Measurements from ENCODE around the gene NDST3.
"Not testable (repeated sequence)": the region's sequence is repeated elsewhere in the genome, so short reads cannot be mapped to it uniquely, and the experiment has no call there.

NDST3 gene

DNA sequence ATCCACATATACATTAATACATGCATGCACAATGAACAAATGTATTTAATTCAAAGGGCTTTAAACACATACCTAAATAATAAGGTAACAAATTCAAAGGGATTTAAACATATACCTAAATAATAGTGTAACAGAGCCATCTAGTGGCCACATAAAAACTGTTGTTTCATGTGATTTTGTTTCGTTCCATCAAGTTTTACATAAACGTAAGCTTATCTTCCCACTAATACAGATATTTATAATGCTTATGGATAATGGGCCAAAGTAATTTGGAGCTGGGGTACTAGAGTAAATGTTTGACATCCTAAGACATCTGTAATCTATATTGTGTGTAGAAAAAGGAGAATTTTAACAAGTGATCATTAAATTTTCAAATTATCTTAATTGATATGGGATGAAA is 236.2 kb downstream of the NDST3 start:
- no peak for DNase-seq (ENCODE audit: low read depth in 2 of 2, low spot score in 1 of 2)

DNA sequence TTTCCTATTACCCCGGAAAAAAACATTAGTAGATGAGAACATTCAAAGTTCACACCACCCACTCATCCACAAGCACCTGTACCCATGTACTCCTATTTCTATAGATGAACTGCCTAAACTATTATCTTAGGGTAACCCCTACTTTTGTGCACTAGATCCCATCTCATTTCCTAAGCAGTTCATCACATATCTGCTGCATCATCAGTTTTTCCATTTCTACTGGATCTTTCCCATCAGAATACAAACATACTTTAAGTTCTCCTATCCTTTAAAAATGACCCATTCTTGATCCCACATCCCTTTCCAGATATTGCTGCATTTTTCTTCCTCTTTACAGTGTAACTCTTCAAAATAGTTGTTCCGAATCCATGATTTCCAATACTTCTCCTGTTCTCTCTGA is 237.5 kb downstream of the NDST3 start:
- DNase-seq (ENCODE audit: low read depth in 2 of 2, low spot score in 1 of 2), result no peak

DNA sequence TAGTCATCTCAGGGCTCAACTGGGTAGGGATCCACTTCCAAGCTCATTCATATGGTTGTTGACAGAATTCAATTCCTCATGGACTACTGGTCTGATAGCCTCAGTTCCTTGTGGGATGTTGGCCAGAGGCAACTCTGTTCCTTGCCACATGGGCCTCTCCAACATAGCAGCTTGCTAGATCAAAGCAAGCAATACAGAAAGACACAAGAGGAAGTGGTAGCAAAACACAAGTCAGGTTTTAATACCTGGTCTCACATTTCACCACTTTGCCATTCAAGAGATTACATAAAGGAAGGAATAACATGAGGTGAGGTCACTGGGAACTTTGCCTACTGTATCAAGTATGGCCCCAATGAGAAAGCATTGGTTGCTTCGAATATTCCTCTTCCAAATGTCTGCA is 239.4 kb downstream of the NDST3 start:
- no peak for DNase-seq (ENCODE audit: low read depth in 2 of 2, low spot score in 1 of 2)

DNA sequence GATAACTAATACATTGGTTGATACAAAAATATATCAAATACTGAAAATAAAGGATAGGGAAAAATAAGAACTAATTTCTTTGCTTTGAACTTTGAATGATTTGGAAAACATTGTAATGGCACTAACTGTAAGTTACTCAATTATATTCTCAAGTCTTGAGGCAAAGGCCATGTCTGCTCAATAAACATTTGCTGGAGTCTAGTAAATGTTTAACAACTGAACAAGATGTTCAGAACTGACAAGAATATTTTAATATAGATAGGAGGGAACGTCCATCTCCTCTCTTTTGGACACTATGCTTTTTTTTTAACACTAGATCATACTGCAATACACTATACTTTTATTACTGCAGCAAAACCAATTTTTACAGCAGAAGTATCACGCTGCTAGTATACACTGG is 242.3 kb downstream of the NDST3 start:
- no peak for DNase-seq (ENCODE audit: low read depth in 2 of 2, low spot score in 1 of 2)

DNA sequence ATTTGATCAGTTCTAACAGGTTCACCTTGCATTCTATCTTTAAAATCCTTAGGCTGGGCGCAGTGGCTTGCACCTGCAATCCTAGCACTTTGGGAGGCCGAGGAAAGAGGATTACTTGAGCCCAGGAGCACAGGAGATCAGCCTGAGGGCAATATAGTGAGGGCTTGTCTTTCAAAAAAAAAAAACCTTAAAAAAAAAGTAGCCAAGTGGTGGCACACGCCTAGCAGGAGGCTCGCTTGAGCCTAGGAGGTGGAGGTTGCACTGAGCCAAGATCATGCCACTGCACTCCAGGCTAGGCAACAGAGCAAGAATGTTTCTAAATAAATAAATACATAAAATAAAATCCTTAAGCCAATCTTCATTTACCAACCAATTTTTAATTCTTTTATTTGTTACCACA is 243.0 kb downstream of the NDST3 start:
- DNase-seq (ENCODE audit: low read depth in 2 of 2, low spot score in 1 of 2), result no peak

DNA sequence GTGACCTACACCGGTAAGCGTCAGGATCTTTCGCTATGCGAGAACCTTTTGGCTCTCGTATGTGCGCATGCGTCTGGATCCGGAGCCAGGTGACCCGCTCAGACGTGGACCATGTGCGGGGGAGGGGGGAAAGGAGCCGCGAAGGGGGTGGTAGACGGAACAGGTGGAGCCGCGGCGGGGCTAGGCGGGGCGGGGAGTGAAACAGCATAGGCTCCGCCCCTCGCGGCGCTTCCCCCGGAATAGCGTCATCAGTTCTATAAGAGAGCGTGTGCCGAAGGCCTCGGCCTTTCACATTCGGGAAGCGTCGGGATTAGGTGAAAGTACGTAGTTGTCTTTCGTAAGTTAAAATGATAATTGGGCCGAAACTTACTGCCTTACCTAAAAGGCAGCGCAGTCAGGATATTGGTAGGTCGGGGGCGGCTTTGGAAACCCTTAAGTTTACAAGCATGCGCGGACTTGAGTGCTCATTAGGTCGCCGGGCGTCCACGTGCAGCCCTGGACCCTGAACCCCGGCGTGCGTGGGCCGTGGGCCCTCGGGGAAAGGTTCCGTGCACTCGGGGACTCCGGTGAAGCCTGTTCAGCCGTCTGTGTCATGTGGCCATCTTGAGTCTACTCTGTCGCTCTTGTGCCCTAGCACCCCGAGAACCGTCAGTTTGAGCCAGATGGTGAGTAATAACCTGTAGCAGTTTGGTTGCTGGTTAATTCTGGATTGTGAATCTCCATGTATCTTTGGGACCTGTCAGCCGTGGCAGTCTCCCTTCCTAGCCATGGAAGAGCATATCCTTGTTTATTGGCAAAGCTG is 244.4 kb downstream of the NDST3 start:
- DNase-seq (ENCODE audit: low read depth in 2 of 2, low spot score in 1 of 2), result peak; percentile 96 to 97

DNA sequence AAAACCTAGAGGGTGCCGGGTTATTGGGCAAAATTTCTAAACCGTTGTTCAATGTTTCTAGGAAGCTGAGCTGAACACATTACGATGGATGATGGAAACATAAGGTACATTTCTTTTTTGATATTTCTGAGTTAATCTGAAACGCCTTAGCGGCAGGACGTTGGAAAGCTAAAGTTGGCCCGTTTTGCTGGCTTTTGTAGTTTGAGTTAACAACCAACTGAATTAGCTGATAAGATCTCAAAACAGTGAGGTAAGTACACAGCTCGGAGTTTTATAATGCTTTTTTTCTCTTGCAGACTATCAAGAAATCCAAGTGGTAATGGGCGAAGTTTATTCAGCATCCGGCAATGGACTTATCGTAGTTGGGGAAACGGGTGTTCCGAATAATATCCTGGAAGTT is 245.0 kb downstream of the NDST3 start:
- no peak for DNase-seq (ENCODE audit: low read depth in 2 of 2, low spot score in 1 of 2)

DNA sequence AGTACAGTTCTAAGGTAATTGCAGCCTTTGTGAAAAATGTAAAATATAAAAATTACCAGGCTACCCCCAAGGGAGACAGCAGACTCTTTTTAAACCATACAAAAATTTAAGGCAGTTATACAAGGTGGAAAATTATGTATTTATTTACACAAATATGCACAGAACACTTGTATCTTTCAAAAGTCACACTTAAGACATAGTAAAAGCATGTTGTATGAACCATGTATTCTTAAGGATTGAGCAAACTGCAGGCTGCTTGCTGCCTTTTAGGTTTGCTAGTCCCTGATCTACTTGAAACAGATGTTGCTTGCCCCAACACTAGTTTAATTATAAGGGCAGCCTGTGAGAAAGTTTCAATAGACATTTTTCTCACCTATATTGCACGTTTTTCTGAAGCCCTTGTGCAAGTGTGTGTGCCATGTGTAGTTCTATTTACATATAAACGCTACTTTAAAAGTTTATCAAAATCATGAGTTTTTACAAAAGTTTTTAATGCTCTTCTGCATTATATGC is 245.7 kb downstream of the NDST3 start:
- DNase-seq (ENCODE audit: low read depth in 2 of 2, low spot score in 1 of 2), result no peak

DNA sequence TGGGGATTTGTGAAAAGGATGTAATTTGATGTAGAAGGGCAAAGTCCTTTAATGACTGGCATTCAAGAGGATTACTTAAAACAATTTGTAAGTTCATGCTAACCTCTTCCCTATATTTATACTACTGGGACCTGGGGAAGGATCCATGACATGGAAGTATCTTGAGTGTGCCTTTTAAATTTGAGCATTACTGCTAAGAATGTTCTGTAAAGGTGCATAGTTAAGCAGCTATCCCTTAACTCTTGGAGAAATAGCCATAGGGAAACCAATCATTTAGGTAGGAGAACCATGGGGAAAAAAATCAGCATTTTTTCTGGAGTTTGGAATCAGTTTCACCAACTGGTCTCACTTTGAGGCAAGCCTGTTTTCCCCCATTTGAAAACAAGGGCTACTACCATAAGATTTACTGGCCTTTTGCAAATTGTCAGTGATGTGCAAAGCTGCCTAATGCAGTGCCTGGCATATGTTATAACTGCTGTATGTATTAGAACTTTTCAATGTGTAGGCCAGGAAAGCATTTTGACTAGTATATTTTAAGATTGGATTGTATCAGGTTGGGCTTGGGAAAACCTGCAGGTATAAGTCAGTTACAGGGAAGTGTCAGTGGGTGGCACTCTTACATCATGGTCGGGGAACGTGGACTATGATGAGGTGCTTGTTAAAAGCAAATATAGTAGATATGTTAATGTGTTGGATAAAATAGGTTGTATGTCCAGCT is 246.4 kb downstream of the NDST3 start:
- DNase-seq (ENCODE audit: low read depth in 2 of 2, low spot score in 1 of 2), result no peak

DNA sequence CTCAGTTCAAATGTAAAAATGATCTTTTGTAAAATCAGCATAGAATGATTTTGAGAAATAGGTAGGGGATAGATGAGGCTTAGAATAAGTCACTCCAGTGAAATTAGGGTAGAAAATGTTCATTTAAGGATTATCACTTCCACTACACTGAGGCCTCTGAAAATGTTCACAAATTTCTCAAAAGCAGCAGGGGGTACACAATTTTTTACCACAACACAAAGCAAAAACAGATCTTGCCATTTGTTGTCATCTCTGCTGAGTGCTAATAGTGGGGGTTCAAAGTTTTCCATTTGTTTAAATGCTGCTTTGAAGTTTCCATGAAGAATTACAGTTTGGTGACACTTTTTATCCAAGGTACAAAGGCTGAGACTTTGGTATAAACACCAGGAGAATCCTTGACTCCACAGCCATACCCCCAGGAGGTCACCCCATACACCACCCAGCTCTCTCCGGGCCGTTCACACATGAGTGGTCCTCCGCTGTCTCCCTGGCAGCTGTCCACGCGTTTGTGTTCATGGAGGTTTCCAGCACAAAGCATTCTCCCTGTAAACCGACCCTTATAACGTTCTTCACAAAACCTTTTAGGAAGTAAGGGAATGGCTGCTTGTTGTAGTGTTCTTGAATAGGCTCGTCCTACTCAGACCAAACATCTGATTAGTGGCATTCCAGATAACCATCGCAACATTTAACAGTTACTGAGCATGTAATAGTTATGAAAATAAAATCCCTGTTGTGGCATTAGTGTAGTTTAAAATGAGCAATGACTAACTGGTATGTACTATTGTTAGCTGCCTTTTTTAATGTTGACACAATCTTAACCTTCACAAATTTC is 247.5 kb downstream of the NDST3 start:
- no peak for DNase-seq (ENCODE audit: low read depth in 2 of 2, low spot score in 1 of 2)

DNA sequence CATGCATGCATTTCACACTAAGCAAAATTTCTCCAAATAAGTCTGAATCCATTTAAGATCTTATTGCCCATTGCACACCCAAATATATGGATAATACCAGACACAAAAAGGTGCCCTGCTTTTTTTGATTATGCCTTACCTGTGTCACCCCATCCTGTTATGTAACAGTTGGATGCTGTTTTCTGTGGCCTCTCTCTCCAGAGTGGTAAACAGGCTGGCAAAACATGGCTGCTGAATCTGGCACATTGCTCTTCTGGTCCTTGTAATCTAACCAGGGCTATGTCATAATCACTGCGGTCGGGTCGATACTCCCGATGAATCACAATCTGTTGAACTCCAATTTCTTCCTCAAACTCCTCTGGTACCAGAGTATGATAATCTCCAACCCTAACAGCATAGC is 248.4 kb downstream of the NDST3 start:
- no peak for DNase-seq (ENCODE audit: low read depth in 2 of 2, low spot score in 1 of 2)

DNA sequence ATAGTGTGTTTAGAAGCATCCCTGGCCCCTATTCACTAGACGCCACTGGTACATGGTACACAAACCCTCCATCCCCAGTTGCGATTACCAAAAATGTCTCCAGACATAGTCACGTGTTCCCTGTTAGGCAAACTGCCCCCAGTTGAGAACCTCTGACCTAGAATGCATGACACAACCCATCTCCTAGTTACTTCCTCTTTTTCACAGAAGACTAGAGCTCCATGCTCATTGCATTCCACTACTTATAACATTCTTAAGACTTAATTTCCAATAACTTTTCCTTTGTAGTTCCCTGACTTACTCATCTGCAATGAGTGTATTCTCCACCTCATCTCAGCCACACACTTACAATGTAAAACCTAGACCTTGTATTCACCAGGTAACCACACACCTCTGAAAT is 249.9 kb downstream of the NDST3 start:
- DNase-seq (ENCODE audit: low read depth in 2 of 2, low spot score in 1 of 2), result no peak

DNA sequence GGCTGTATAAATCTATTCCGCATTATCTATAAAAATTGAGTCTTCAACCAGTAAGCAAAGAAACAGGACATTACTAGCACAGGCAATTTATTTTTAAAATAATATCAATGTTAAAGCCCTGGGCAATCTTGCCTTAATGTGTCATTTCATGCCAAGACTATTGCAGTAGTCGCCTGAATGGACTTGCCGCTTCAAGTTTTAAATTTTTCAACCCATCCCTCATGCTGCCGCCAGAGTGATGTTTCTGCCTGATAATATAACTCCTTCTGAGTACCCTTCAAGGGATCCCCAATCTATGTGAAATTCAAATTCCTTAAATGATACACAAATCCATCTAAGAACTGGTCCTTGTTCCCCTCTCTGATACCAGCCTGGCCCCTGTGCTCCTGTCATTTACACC is 251.6 kb downstream of the NDST3 start:
- DNase-seq (ENCODE audit: low read depth in 2 of 2, low spot score in 1 of 2), result no peak

DNA sequence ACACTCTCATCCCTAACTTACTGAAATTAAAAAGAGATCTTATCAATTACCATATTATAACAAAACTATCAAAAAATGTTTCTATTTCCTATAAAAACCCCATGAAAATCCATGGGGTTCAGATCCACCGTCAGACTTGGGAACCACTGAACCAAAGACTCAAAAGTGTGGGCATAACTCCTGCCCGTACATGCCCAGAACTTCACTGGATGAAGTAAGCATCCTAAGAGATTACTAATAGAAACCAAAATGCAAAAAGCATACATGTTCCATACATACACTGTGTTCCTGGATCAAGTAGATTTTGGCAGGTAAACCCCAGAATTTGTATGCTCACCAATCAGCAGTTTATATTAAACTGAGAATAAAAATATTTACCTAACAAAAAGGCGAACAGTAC is 252.4 kb downstream of the NDST3 start:
- no peak for DNase-seq (ENCODE audit: low read depth in 2 of 2, low spot score in 1 of 2)

DNA sequence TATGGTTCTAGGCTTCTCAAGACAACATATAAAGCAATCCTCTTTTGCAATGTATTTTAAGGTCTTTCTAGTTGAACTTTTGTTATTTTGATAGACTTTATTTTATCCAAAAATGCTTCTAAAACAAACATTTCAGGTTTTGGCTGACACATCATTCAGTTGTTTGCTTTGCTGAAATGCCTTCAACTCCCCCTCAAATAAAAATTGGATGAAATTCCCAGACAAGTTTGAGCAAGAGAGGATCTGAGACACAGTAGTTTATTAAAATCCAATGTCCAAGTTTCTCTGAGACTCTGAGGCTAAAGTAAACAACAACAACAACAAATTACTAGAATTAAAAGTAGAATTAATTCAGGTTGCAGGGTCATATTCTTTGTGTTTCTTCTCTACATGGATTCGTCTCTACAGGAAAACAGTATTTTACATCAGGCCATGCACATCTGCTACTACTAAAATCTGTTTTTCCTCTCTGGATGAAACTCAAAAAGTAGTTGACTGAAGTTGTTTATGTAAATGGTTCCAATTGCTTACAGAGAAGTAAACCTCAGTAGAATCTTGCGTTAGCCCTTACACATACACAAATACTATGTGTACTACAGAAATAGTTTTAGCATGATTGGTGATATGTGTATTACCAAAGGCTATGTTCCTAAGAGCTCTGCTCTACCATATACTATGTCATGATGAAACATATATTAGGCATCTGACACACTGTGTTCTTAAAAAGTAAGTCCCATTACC is 253.6 kb downstream of the NDST3 start:
- DNase-seq (ENCODE audit: low read depth in 2 of 2, low spot score in 1 of 2), result no peak

DNA sequence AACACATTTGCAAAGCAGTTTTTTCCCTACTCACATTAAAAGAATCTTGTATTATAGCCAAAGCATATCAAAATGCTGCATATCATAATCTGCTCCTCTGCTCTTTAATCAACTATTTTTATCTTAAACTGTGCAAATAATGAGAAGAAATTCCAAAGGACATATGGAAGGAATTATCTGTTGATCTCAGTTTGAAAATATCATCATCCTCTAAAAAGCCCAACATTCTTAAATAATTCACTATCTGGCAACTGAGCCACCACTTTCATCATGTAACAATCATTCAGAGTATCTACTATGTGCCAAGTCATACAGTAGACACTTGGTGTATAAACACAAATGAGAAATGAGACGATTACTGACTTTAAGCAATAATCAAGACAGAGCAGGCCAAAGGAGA is 255.5 kb downstream of the NDST3 start:
- no peak for DNase-seq (ENCODE audit: low read depth in 2 of 2, low spot score in 1 of 2)

DNA sequence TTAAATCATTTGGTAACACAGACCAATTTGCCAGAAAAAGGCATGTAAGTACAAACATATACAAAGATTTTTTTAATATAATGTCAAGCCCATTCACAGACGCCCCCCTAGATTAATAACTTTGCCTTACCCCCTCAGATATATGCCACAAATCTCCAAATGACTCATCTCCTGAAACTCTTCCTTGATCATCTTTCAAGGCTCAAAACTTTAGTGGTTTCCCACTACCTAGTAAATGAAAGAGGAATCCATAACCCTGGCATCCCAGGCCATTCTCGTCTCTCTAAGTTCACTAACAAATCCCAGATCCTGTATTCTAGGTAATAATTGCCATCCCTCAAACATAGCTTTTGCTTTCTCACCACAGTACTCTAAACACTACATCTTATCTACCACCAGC is 256.7 kb downstream of the NDST3 start:
- DNase-seq (ENCODE audit: low read depth in 2 of 2, low spot score in 1 of 2), result no peak

DNA sequence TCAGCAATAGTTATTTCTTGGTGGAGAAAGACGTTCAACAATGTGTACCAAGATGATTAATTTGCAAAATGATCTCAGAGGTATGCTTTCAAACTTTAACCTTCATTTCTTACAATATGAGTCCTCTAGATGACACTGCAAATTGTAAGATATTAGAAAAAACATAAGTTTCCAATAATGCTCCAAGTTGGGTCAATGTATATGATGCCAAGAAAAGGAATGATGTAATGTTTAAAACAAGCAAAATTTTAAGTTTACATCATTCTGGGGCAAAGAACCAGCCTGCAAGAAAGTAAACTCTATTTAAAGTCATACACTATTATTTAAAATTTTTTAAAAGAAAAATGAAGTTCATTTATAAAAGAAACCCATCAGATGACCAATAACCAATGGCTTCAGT is 262.4 kb downstream of the NDST3 start:
- DNase-seq (ENCODE audit: low read depth in 2 of 2, low spot score in 1 of 2), result no peak

DNA sequence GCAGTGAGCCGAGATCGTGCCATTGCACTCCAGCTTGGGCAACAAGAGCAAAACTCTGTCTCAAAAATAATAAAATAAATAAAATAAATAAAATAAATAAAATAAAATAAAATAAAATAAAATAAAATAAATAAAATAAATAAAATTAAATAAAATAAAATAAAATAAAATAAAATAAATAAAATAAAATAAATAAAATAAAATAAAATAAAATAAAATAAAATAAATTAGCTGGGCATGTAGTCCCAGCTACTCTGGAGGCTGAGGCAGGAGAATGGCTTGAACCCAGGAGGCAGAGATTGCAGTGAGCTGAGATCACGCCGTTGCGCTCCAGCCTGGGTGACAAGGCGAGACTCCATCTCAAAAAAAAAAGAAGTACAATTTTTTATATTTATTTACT is 265.3 kb downstream of the NDST3 start:
- not testable (repeated sequence) for DNase-seq (ENCODE audit: low read depth in 2 of 2, low spot score in 1 of 2)

DNA sequence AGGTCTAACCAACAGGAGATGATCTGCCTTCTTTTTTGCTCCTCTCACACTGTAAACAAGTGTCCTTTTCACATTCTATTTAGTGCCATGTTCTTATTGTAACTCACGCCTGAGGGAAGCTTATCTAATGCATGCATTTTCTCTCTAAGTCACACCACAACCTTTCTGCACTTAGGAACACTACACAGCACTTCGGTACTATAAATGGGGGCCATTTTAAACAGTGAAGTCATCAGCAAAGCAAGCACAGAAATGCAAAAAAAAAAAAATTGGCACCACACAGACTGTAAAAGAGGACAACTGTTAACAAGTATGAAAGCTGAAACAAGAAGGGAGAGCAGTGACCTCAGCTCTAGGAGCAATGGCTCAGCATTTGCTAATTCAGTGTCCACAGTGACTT is 273.4 kb downstream of the NDST3 start:
- DNase-seq (ENCODE audit: low read depth in 2 of 2, low spot score in 1 of 2), result no peak
